Embryonic facial prominence (tissue), 1 donor: ENCODE data around the gene SOX8.
"Not testable (repeated sequence)": the region's sequence is repeated elsewhere in the genome, so short reads cannot be mapped to it uniquely, and the experiment has no call there.

Experiments used
- DNase-seq: peaks from one replicate; pipeline ENCODE4 v3.0.0-alpha.2; 2016; ENCODE audit errors: extremely low spot score

SOX8 gene

DNA sequence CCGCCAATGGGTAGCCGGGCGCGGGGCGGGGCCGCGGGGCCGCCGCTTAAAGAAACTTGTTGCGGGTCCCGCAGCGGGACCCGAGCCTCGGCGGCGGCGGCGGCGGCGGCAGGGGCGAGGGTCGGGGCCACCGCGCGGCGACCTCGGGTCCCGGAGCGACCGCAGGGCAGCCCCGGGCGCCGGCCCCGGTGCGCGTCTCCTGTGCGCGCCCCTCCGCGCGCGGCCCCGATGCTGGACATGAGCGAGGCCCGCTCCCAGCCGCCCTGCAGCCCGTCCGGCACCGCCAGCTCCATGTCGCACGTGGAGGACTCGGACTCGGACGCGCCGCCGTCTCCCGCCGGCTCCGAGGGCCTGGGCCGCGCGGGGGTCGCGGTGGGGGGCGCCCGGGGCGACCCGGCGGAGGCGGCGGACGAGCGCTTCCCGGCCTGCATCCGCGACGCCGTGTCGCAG, at the start of gene SOX8:
Gene SOX8, plus strand, starts transcription at position 76 of the 450 bp plus-strand sequence. Its CDS starts 153 bp downstream, at position 229.
- DNase-seq = no peak

DNA sequence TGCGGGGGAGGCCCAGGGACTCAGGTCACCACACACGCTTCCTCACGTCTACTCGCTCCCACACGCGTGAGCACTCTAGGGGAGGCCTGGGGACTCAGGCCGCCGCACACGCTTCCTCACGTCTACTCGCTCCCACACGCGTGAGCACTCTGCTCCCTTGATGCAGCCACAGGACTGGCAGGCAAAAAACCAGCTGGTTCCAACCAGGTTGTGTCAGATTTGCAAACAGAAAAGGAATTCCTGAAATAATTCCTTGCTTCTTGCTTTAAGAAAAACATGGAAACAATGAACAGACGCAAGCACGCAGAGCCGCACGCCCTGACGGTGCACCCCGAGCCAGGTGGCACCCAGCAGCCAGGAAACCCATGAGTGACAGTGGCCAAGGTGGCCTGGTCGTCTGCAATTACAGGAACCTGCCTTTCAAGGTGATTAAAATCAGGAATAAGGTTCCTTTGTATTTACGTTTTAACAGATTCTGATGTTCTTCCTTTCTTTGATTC, 48.7 kb upstream of the SOX8 start:
- no peak for DNase-seq

DNA sequence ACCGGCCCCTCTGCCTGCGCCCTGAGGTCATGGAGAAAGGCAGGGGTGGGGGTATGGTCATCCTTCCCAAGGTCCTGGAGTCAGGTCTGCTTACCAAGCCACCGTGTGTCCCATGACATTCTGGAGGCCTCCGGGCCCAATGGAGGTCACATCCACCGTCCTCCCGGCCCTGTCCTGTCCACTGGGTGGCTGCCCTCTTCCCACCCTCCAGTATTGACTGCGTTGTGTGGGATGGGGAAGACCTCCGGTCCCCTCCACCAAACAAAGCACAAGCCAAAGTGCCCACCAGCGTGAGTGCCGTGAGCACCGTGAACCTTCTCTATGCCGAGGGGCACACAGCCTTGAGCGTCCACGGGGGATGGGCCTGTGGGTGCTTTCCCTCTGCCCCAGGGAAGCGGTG, 48.0 kb upstream of the SOX8 start:
- no peak for DNase-seq

DNA sequence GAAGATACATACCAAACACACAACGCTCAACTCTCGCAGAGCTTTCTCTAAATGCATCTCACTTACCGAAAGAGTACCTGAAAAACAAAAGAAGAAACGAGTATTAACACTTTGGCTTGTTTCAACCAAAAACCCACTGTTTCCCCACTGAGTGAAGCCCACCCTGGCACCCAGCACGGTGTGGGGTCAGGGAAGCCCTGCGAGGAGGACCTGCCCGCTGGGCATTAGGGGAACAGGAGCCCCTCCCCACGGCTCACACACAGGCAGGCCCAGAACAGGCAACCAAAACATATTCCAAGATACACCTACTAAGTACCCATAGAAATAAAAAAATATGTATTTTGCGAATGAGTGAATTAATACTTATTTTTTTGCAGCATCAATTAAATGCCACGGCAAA, 47.4 kb upstream of the SOX8 start:
- no peak for DNase-seq

DNA sequence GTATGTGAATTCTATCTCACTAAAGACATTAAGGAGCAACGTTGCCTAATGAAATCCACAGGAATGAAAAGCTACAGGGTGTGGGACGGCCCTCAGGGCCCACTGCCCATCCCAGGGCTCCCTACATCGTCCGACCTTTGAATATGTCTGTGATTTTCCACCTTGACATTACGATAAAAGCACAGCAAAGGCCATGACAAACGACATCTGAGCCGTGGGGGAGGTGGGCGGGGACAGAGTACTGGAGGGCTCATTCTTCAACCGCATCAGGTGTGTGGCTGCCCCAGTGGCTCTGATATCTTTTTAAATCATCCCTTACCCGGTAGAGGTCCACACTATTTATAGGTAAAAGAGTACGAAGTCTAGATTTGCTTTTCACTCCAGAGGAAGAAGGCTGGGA, 45.9 kb upstream of the SOX8 start:
- DNase-seq = no peak

DNA sequence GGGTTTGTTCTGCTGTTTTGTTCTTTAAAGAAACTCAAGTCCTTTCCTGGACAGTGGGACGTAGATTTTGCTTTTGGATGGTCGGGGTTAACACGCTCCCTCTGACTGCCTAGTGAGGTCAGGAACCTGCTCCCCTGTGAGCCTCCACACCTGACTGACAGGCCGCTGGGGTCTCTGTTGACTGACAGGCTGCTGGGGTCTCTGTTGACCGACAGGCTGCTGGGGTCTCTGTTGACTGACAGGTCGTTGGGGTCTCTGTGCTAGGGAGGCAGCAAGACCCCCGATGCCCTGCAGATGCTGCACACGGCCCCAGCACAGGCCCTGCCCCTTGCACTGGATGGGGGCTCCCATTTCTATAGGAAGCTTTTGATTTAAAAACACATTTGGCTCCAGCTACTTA, 44.3 kb upstream of the SOX8 start:
- DNase-seq = no peak

DNA sequence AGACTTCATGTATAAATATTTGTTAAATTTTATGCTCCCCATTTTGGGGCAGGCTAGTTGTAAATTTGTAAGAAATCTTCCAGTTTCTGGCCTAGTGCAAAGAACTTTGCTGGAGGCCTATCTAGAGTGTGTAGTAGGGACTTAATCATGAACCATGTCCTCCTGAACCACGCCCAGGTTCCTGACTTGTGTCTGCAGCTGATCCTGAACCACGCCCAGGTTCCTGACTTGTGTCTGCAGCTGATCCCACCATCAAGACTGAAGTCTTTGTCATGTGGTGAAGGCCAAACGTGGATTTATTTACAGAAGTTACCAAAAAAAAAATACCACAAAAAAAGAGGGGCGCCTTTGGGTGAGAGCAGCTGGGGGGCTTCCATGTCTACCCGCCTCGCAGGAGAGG, 43.8 kb upstream of the SOX8 start:
- no peak for DNase-seq

DNA sequence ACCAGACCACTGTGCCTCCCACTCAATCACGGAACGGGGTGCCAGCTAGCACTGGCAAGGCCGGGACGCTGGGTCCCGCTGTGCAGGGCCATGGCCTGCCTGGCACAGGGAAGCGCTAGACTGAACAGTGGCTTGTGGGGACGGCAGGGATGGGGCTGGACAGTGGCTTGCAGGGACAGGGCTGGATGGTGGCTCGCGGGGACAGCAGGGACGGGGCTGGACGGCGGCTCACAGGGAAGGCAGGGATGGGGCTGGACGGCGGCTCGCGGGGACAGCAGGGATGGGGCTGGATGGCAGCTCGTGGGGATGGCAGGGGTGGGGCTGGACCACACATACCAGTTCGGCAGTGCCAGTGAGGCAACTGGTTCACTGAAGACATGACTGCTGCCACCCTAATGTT, 43.4 kb upstream of the SOX8 start:
- no peak for DNase-seq

DNA sequence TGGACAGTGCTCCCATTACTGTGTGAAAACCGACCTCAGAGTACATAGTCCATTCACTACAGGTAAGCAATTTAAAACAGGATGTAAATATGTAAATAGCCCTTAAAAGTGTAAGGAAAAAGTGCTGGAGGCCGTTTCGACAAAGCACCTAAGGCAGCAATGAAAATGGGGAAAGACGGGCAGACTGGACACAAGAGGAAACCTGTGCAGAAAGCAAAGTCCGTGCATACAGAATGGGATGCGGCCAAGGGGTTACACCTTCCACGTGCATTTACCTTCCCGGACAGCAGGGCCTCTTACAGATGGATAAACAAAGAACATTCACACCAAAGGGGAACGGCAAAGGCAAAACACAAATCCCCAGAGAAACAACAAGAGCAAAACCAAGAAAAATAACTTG, 42.8 kb upstream of the SOX8 start:
- DNase-seq = no peak

DNA sequence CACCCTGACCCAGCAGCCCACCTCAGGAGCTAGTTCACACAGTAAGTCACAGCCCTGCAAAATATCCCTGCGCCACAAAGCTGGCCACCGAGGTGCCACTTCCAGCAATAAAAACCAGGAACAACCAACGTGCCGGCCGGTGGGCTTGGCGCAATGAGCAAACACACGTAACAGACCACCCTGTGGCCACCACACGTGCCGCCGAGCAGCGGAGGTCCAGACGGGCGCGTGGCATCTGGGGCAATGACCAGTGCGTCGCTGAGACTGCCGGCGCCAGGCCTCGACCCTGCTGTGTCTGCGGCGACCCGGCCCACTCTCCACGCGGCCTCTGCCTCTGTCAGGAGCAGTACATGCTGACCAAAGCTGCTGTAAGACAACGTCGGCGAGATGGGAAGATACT, 42.3 kb upstream of the SOX8 start:
- no peak for DNase-seq

DNA sequence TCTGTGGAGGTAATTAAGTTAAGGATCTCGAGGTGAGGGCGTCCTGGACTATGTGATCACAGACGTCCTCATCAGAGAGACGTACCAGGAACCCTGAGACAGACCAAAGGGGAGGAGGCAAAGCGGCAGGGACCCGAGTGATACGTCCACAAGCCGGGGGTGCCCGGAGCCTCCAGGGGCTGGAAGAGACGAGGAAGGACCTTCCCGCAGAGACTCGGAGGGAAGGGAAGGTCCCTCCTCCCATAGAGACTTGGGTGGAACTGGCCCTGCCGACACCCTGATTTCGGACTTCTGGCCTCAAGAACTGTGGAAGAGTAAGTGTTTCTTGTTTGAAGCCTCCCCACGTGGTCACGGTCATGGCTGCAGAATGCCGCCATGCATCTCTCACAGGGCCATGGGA, 41.6 kb upstream of the SOX8 start:
- no peak for DNase-seq

DNA sequence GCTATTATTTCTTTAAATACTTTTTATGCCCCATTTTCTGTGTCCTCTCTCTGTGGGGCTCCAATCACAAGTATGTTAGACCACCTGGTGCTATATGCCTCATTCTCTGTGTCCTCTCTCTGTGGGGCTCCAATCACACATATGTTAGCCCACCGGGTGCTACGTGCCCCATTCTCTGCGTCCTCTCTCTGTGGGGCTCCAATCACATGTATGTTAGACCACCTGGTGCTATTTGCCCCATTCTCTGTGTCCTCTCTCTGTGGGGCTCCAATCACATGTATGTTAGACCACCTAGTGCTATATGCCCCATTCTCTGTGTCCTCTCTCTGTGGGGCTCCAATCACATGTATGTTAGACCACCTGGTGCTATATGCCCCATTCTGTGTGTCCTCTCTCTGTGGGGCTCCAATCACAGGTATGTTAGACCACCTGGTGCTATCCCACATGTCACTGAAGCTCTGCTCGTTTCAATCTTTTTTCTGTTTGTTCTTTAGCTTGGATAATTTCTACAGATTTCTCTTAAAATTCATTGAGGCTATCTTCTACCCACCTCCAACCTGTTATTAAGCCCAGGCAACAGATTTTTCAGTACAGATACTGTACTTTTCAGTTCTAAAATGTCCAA, 39.0 kb upstream of the SOX8 start:
- DNase-seq = no peak

DNA sequence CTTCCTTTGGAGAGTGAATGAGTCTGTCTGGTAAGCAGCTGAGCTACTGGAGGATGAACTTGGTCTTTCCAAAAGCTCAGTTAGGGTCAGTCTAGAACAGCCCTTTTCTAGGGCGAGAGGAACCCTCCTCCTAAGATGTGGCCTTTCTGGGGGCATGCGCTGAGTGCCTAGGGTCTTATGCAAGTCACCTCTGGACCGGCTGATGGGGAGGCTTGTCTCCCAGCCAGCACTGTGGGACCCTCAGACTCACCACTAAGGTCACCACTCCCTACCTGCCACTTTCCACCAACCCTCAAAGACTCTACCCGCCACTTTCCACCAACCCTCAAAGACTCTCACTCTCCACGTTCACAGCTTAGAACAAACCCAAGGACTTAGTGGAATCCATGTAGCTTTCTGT, 37.6 kb upstream of the SOX8 start:
- DNase-seq = no peak

DNA sequence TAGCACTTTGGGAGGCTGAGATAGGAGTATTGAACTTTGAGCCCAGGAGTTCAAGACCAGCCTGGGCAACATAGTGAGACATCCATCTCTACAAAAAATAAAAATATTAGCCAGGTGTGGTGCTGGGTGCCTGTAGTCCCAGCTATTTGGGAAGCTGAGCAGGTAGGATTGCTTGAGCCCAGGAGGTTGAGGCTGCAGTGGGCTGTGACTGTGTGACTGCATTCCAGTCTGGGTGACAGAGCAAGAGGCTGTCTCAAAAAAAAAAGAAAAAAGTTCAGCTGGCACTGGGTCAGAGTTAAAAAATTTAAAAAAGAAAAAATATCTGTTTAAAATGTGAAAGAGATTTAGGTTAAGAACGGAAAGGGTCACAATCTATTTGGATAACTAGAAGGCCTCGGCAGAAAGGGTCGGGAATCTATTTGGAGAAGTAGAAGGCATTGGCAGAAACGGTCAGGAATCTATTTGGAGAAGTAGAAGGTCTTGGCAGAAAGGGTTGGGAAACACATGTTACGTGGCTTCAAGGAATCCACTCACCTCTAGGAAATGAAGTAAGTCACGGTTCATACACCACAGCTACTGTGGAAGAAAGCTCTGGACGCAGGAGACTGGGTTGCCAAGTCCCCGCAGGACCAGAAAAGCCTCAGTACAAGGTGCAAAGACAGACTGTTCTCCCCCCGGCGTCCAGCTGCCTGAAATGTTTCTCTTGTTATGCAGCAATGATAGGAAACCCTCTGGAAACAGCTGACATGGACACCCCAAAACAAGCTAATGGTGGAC, 36.1 kb upstream of the SOX8 start:
- DNase-seq = no peak

DNA sequence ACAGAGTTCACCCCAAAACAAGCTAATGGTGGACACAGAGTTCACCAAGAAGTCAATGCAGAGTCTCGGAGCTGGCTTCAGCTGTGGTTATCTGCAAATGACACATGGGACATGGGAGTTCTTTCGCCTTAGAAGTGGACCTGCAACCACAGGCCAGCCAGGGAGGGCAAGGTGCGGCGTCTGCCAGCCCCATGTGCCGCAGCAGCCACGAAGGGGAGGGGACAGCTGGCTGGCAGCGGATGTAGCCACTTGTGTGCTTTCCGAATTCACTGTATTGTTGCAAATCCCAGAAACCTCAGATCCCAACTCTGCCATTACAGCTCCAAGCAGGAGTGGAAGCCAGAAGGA, 35.5 kb upstream of the SOX8 start:
- no peak for DNase-seq

DNA sequence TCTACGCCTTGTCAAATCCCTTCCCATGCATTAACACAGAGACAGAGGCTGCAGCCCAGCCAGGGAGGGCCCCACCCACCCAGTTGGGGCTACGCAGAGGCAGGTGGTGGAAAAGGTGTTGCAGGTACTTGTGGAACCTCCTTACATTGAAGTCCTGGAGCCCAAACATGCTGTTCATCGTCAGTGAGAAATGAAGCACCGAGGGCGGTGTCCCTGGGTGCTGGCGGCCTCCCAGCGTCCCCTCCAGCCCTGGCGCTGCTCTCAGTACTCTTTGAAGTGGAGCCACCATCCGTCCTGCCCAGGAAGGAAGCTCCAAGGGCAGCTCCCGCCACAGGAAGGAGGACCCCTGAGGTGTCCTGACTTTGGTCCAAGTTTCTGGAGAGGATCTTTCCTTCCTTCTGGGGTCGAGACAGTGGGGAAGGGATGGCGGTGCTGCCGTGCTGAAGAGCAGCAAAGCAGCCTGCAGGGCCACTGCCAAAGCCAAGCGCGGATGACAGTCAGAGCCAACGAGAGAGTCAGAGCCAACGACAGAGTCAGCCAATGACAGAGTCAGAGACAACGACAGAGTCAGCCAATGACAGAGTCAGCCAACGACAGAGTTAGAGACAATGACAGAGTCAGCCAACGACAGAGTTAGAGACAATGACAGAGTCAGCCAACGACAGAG, 34.2 kb upstream of the SOX8 start:
- no peak for DNase-seq

DNA sequence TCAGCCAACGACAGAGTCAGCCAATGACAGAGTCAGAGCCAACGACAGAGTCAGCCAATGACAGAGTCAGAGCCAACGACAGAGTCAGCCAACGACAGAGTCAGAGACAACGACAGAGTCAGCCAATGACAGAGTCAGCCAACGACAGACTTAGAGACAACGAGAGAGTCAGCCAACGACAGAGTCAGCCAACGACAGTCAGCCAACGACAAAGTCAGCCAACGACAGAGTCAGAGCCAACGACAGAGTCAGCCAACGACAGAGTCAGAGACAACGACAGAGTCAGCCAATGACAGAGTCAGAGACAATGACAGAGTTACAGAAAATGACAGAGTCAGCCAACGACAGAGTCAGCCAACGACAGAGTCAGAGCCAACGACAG, 33.7 kb upstream of the SOX8 start:
- DNase-seq = not testable (repeated sequence)

DNA sequence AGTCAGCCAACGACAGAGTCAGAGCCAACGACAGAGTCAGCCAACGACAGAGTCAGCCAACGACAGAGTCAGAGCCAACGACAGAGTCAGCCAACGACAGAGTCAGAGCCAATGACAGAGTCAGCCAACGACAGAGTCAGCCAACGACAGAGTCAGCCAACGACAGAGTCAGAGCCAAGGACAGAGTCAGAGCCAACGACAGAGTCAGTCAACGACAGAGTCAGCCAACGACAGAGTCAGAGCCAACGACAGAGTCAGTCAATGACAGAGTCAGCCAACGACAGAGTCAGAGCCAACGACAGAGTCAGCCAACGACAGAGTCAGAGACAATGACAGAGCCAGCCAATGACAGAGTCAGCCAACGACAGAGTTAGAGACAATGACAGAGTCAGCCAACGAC, 32.8 kb upstream of the SOX8 start:
- DNase-seq = not testable (repeated sequence)

DNA sequence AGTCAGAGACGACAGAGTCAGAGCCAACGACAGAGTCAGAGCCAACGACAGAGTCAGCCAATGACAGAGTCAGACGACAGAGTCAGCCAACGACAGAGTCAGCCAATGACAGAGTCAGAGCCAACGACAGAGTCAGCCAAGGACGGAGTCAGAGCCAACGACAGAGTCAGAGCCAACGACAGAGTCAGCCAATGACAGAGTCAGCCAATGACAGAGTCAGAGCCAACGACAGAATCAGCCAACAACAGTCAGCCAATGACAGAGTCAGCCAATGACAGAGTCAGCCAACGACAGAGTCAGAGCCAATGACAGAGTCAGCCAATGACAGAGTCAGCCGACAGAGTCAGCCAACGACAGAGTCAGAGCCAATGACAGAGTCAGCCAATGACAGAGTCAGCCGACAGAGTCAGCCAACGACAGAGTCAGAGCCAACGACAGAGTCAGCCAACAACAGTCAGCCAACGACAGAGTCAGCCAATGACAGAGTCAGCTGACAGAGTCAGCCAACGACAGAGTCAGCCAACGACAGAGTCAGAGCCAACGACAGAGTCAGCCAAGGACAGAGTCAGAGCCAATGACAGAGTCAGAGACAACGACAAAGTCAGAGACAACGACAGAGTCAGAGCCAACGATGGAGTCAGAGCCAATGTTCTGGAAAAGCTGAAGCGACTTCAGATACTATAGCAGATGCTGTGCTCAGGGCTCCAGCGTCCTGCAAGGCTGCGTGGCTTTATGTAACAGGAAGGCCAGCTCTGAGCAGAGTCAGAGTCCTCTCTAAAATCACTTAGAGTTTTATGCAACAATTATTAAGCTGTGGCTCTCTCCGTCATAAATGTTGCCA, 30.6 kb upstream of the SOX8 start:
- not testable (repeated sequence) for DNase-seq

DNA sequence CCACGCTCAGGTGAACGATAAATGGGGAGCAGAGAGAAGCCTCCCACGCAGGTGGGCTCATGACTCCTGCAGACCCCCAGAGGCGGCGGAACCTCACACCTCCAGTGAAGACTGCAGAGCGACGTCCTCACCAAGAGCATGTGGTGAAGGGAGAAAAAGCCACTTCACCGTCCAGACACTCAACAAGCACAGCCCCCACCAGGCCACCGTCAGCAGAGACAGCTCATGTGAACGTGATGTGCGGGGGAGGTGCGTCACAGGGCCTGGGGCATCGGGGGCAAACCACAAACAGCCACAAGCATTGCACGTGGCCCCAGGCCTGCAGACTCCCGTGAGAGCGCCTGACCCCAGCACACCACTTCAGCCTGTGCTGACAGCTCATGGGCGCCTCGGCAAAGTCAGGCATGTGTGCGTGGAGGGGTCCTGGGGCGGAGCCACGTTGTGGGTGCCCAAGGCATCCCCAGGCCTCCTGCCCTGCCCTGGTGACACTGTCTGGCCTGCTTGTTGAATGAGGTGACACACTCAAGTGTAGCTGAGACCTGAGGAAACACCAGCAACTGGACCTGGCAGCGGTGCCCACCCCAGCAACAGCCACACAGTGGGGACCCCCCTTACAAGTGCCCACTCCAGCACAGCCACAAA, 29.8 kb upstream of the SOX8 start:
- no peak for DNase-seq

DNA sequence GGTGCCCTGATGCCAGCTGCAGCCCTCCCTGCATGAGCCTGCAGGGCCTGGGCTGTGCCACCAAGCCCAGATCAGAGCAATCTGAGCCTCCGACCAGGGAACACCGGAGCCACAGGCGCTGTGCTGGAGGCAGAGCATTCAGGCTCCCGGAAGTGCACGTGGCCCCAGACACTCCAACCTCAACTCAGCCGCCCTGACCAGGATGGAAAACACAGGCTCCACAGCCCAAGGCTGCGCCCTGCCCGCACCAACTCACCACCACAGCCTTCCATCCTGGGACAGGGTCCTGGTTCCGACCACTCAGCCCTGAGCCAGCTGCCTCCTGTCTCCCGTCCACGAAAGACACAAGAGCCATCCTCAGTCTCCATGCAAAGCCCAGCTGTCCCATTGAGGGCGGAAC, 29.2 kb upstream of the SOX8 start:
- DNase-seq = no peak

DNA sequence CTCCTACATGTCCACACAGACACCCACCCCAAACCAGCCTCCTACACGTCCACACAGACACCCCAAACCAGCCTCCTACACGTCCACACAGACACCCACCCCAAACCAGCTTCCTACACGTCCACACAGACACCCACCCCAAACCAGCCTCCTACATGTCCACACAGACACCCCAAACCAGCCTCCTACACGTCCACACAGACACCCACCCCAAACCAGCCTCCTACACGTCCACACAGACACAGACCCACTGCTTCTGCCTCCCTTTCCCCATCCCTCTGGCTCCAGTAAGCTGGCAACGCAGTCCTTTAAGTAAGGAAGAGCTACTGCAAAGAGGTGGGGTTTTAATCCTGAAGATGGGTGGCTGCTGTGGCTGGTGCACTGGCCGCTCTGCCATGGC, 27.8 kb upstream of the SOX8 start:
- DNase-seq = not testable (repeated sequence)
